Spleen (tissue), 11 donors: Measurements from ENCODE around the gene PRIMA1. TPM values are rescaled to one million over a fixed set of nuclear protein-coding genes. Genes with fewer than 3 reads are reported as not detected.

ENCODE experiments used
- DNase-seq: peaks from one replicate; pipeline ENCODE4 v3.0.0-alpha.2; 2020
- H3K27ac ChIP-seq, 8 donors: fragments of 200-600 bp; sonication (generic) in 7 of 8; 1 replicate in 4 of 8; 2 replicates in 4 of 8; pipeline versions ENCODE4 v1.5.0 to v1.8.0; 2016 to 2021; ENCODE audit warnings: inconsistent platforms in 4 of 8, mild to moderate bottlenecking in 4 of 8, moderate library complexity in 1 of 8
- H3K27me3 ChIP-seq, 7 donors: fragments of 200-600 bp; sonication (generic) in 6 of 7; replicated peaks in 1 of 7; 1 replicate in 4 of 7; 2 replicates in 3 of 7; pipeline versions ENCODE4 v1.5.0 to v1.8.0; 2016 to 2021; ENCODE audit warnings: inconsistent platforms in 3 of 7, mild to moderate bottlenecking in 1 of 7
- H3K36me3 ChIP-seq, 6 donors: fragments of 200-600 bp; sonication (generic) in 5 of 6; 1 replicate in 4 of 6; 2 replicates in 2 of 6; pipeline versions ENCODE4 v1.5.0 to v1.8.0; 2016 to 2021; ENCODE audit warnings: inconsistent platforms in 2 of 6
- H3K4me1 ChIP-seq, 6 donors: fragments of 200-600 bp; sonication (generic) in 5 of 6; 1 replicate in 3 of 6; 2 replicates in 3 of 6; pipeline versions ENCODE4 v1.5.0 to v1.8.0; 2016 to 2021; ENCODE audit warnings: inconsistent platforms in 3 of 6
- H3K4me3 ChIP-seq, 8 donors: fragments of 200-600 bp; sonication (generic) in 7 of 8; 1 replicate in 4 of 8; 2 replicates in 4 of 8; pipeline versions ENCODE4 v1.5.0 to v1.8.0; 2016 to 2021; ENCODE audit warnings: inconsistent platforms in 4 of 8, mild to moderate bottlenecking in 4 of 8, moderate library complexity in 2 of 8
- H3K9me3 ChIP-seq, 8 donors: fragments of 200-600 bp; sonication (generic) in 7 of 8; 1 replicate in 4 of 8; 2 replicates in 4 of 8; pipeline versions ENCODE4 v1.5.0 to v1.8.0; 2016 to 2021; ENCODE audit warnings: inconsistent platforms in 4 of 8
- CTCF ChIP-seq, 11 experiments: fragments of 200-600 bp in 7 of 11; fragments of 450-650 bp in 4 of 11; sonication (generic) in 4 of 11; IDR thresholded peaks in 8 of 11; conservative IDR thresholded peaks in 3 of 11; 1 replicate in 7 of 11; 2 replicates in 4 of 11; pipeline versions ENCODE4 v1.4.0 to v1.8.0; 2016 to 2021; ENCODE audit warnings: antibody characterized with exemption in 11 of 11, inconsistent platforms in 4 of 11, mild to moderate bottlenecking in 1 of 11
- POLR2A ChIP-seq, 3 donors: fragments of 450-650 bp; IDR thresholded peaks; one replicate each; pipeline ENCODE4 v1.5.1; 2017; ENCODE audit warnings: antibody characterized with exemption in 3 of 3, mild to moderate bottlenecking in 1 of 3
- POLR2AphosphoS5 ChIP-seq, 3 donors: sonication (generic); formaldehyde crosslinking; IDR thresholded peaks; one replicate each; pipeline ENCODE4 v1.5.1; 2017; ENCODE audit warnings: antibody characterized with exemption in 3 of 3
- WGBS, 5 donors: extraction: QIAGEN DNeasy Blood & Tissue Kit in 3 of 5; methylation state at CpG; one replicate each; pipeline versions ENCODE4 v1.1.5 to v1.1.7; 2013 to 2018; 5-methylcytosine and 5-hydroxymethylcytosine counted together
- intact Hi-C: fragments of 100-400 bp; cut with DNase I; formaldehyde crosslinking; loops from one replicate; pipeline ENCODE4 v1.15.0; 2023; ENCODE audit warnings: low total_unique reads
- polyA plus RNA-seq, 3 donors: library from polyadenylated mRNA; stranded (reverse); fragments of 200-250 nt; gene quantifications; one replicate each; pipeline ENCODE4 v1.2.1, GENCODE V29; 2013
- total RNA-seq, 7 donors: library from RNA; depleted of rRNA in 3 of 7; stranded (reverse); fragments of >200 nt in 3 of 7; fragmentation: NEBNext Ultra II Directional in 4 of 7; extraction: Animal tissue kit (Norgen Biotek cat#: 25700) in 4 of 7; gene quantifications; one replicate each; pipeline versions ENCODE4 v1.1.0 to v1.2.1, GENCODE V29; 2016 to 2021
- donor health status: healthy with polysubstance abuse.
- donor health status: DM: no; HTN: no; CAD: no; lungs with moderate emphysema.
- donor health status: DM: no; HTN: no; CAD: no.
- donor health status: Bipolar disorder and iron deficiency.
- donor health status: healthy.
- donor health status: DM: no; HTN: no; CAD: no.
- donor health status: DM: yes; HTN: yes; CAD: no.

PRIMA1 gene
- total and polyA plus RNA-seq, 10 donors, result 0.09 to 2.0 (median 0.23) TPM; not detected in 4

- no peak for TF ChIP-seq POLR2AphosphoS5 (IDR thresholded peaks at IDR 0.05)
- TF ChIP-seq POLR2A (IDR thresholded peaks at IDR 0.05), result no peak
- no peaks in the 10 kb centered on the region for H3K9me3 ChIP-seq
- H3K27ac ChIP-seq, result no peak overlapping the region
- DNase-seq, result no peak
- intact Hi-C loops, result no loop called here
- H3K36me3 ChIP-seq, result no peaks in the 10 kb centered on the region
- peaks cover 3 to 70% (median 37%) of the 10 kb centered on the region in 7 donors for H3K27me3 ChIP-seq
- peaks cover 0 to 15% (median 8%) of the 10 kb centered on the region in 6 donors for H3K4me1 ChIP-seq
- WGBS, 5 donors, result 66 to 78% (median 71%) methylated on average over 4 of the region's 4 CpGs
- no peak overlapping the region for H3K4me3 ChIP-seq
Observed at GRCh38 chr14:93785423-93785822, 2.9 kb downstream of the PRIMA1 start.

GRCh38 chr14:93784878-93785277, 3.4 kb downstream of the PRIMA1 start:
- DNase-seq, result no peak
- intact Hi-C loops, result no loop called here
- WGBS, 5 donors, result 55 to 77% (median 70%) methylated on average over 3 of the region's 3 CpGs
- TF ChIP-seq POLR2A (IDR thresholded peaks at IDR 0.05), result no peak
- Histone ChIP-seq H3K27ac (no peak overlapping the region), H3K4me3 (no peak overlapping the region), H3K27me3 (peaks cover 3 to 64% (median 33%) of the 10 kb centered on the region in 7 donors), H3K9me3 (no peaks in the 10 kb centered on the region), H3K36me3 (no peaks in the 10 kb centered on the region), H3K4me1 (peaks cover 0 to 15% (median 8%) of the 10 kb centered on the region in 6 donors)

GRCh38 chr14:93780813-93781400, 7.4 kb downstream of the PRIMA1 start:
- H3K4me1 ChIP-seq, result no peaks in the 10 kb centered on the region
- intact Hi-C loops, result no loop called here
- TF ChIP-seq POLR2AphosphoS5 (IDR thresholded peaks at IDR 0.05) (no peak), CTCF (IDR thresholded peaks at IDR 0.05 in 8 of 11, conservative IDR thresholded peaks at IDR 0.05 in 3 of 11) (no peak), POLR2A (IDR thresholded peaks at IDR 0.05) (no peak)
- H3K4me3 ChIP-seq, result no peak overlapping the region
- WGBS, 5 donors, result 64 to 73% (median 72%) methylated on average over 14 of the region's 14 CpGs
- no peaks in the 10 kb centered on the region for H3K36me3 ChIP-seq
- no peak overlapping the region for H3K27ac ChIP-seq
- H3K9me3 ChIP-seq, result no peaks in the 10 kb centered on the region
- DNase-seq, result no peak
- H3K27me3 ChIP-seq, result peaks cover 0 to 25% (median 0%) of the 10 kb centered on the region in 7 donors

- Histone ChIP-seq H3K4me1 (no peaks in the 10 kb centered on the region), H3K4me3 (no peak overlapping the region), H3K36me3 (no peaks in the 10 kb centered on the region), H3K9me3 (no peaks in the 10 kb centered on the region), H3K27ac (no peak overlapping the region), H3K27me3 (peaks cover 0 to 13% (median 0%) of the 10 kb centered on the region in 7 donors)
- TF ChIP-seq POLR2AphosphoS5 (IDR thresholded peaks at IDR 0.05) (no peak), CTCF (IDR thresholded peaks at IDR 0.05 in 8 of 11, conservative IDR thresholded peaks at IDR 0.05 in 3 of 11) (no peak), POLR2A (IDR thresholded peaks at IDR 0.05) (no peak)
- DNase-seq, result no peak
- 76 to 85% (median 79%) methylated on average over 18 to 20 of the region's 20 CpGs for WGBS, 5 donors
- intact Hi-C loops, result no loop called here
Observed at GRCh38 chr14:93778856-93779629, 9.2 kb downstream of the PRIMA1 start.

- no peak for TF ChIP-seq POLR2AphosphoS5 (IDR thresholded peaks at IDR 0.05)
- TF ChIP-seq POLR2A (IDR thresholded peaks at IDR 0.05), result no peak
- TF ChIP-seq CTCF (IDR thresholded peaks at IDR 0.05 in 8 of 11, conservative IDR thresholded peaks at IDR 0.05 in 3 of 11), result no peak
- no peak for DNase-seq
- H3K9me3 ChIP-seq, result no peaks in the 10 kb centered on the region
- intact Hi-C loops, result no loop called here
- no peaks in the 10 kb centered on the region for H3K36me3 ChIP-seq
- no peak overlapping the region for H3K4me3 ChIP-seq
- WGBS, 5 donors, result 73 to 80% (median 79%) methylated on average over 8 of the region's 8 CpGs
- no peak overlapping the region for H3K27ac ChIP-seq
- H3K27me3 ChIP-seq, result peaks cover 0 to 7% (median 0%) of the 10 kb centered on the region in 7 donors
- H3K4me1 ChIP-seq, result no peaks in the 10 kb centered on the region
Observed at GRCh38 chr14:93778453-93778852, 9.8 kb downstream of the PRIMA1 start.
